GM18505 (cell line): ENCODE results near the gene KRT37.
"Not testable (repeated sequence)": the region's sequence is repeated elsewhere in the genome, so short reads cannot be mapped to it uniquely, and the experiment has no call there.

Experiments used
- ATAC-seq: cut with Tn5 transposase; IDR thresholded peaks from one replicate; pipeline ENCODE4 v1.9.1; 2021; ENCODE audit not compliant: unreplicated experiment
- POLR2A ChIP-seq: IDR thresholded peaks from 4 replicates; pipeline ENCODE4 v1.6.1; 2011; ENCODE audit warnings: borderline replicate concordance; ENCODE audit not compliant: insufficient read depth, insufficient read length; ENCODE audit errors: extremely low read depth

KRT37 gene

GRCh38 chr17:41448506-41448905 is 24.1 kb upstream of the KRT37 start:
- TF ChIP-seq POLR2A, result no peak
- no peak for ATAC-seq

GRCh38 chr17:41446806-41447205 is 22.4 kb upstream of the KRT37 start:
- TF ChIP-seq POLR2A, result no peak
- ATAC-seq, result no peak

GRCh38 chr17:41444640-41445039 is 20.3 kb upstream of the KRT37 start:
- no peak for TF ChIP-seq POLR2A
- no peak for ATAC-seq

GRCh38 chr17:41444186-41444585 is 19.8 kb upstream of the KRT37 start:
- TF ChIP-seq POLR2A, result no peak

GRCh38 chr17:41442739-41443138 is 18.4 kb upstream of the KRT37 start:
- TF ChIP-seq POLR2A, result no peak
- ATAC-seq, result no peak

More at GRCh38 chr17:41444186-41444585, 19.8 kb upstream of the KRT37 start:
- ATAC-seq, result no peak

- TF ChIP-seq POLR2A, result no peak
- ATAC-seq, result no peak
Measured at GRCh38 chr17:41440531-41441033, 16.2 kb upstream of the KRT37 start, which contains the start of gene KRT38. Gene KRT38, minus strand, starts transcription at chr17:41440983. Its CDS starts 62 bp downstream, at chr17:41440921.

- no peak for TF ChIP-seq POLR2A
- ATAC-seq, result no peak
Measured at GRCh38 chr17:41439375-41439774, 15.0 kb upstream of the KRT37 start.

GRCh38 chr17:41437769-41438168 is 13.4 kb upstream of the KRT37 start:
- no peak for ATAC-seq
- no peak for TF ChIP-seq POLR2A

- ATAC-seq, result no peak
- no peak for TF ChIP-seq POLR2A
Measured at GRCh38 chr17:41437254-41437653, 12.9 kb upstream of the KRT37 start.

GRCh38 chr17:41434415-41434814 is 10.0 kb upstream of the KRT37 start:
- ATAC-seq, result no peak
- TF ChIP-seq POLR2A, result no peak

GRCh38 chr17:41434005-41434404 is 9.6 kb upstream of the KRT37 start:
- TF ChIP-seq POLR2A, result no peak

GRCh38 chr17:41433586-41433985 is 9.2 kb upstream of the KRT37 start:
- ATAC-seq, result no peak
- TF ChIP-seq POLR2A, result no peak

More at GRCh38 chr17:41434005-41434404, 9.6 kb upstream of the KRT37 start:
- ATAC-seq, result no peak

- not testable (repeated sequence) for ATAC-seq
Measured at GRCh38 chr17:41430376-41430775, 6.0 kb upstream of the KRT37 start.

- no peak for TF ChIP-seq POLR2A
- no peak for ATAC-seq
Measured at GRCh38 chr17:41429667-41430066, 5.3 kb upstream of the KRT37 start.

GRCh38 chr17:41428591-41429291 is 4.4 kb upstream of the KRT37 start:
- no peak for TF ChIP-seq POLR2A
- ATAC-seq, result no peak

- ATAC-seq, result not testable (repeated sequence)
Measured at GRCh38 chr17:41422586-41422985, 1.8 kb downstream of the KRT37 start.

GRCh38 chr17:41421617-41422016 is 2.8 kb downstream of the KRT37 start:
- ATAC-seq, result no peak
- no peak for TF ChIP-seq POLR2A
